ENCODE results near the gene RAB6B.
"Not testable (repeated sequence)": the region's sequence is repeated elsewhere in the genome, so short reads cannot be mapped to it uniquely, and the experiment has no call there.

The RAB6B gene

GRCh38 chr3:133792171-133792763, 103.4 kb downstream of the RAB6B start:
- DNase-seq = no peak
- intact Hi-C loops (cut with DNase I) = no loop called here

- no peak for DNase-seq
Measured at GRCh38 chr3:133788024-133788423, 107.7 kb downstream of the RAB6B start.

GRCh38 chr3:133783762-133784161, 111.9 kb downstream of the RAB6B start:
- intact Hi-C loops (cut with DNase I) = no loop called here
- DNase-seq = peak in 3 of 10 donors; percentile 59 to 80 (median 70)

More at GRCh38 chr3:133788024-133788423, 107.7 kb downstream of the RAB6B start:
- intact Hi-C loops (cut with DNase I) = no loop called here

GRCh38 chr3:133782454-133782853, 113.2 kb downstream of the RAB6B start:
- intact Hi-C loops (cut with DNase I) = no loop called here
- DNase-seq = no peak

- no peak for DNase-seq
- intact Hi-C loops (cut with DNase I) = no loop called here
Measured at GRCh38 chr3:133781570-133781969, 114.1 kb downstream of the RAB6B start.

GRCh38 chr3:133780756-133781155, 114.9 kb downstream of the RAB6B start:
- DNase-seq; intact Hi-C loops (cut with DNase I): not testable (repeated sequence)

GRCh38 chr3:133779626-133780203, 116.0 kb downstream of the RAB6B start:
- DNase-seq = no peak
- intact Hi-C loops (cut with DNase I) = no loop called here

- no peak for DNase-seq
- intact Hi-C loops (cut with DNase I) = no loop called here
Measured at GRCh38 chr3:133777807-133778568, 117.7 kb downstream of the RAB6B start.

- no peak for DNase-seq
- intact Hi-C loops (cut with DNase I) = no loop called here
Measured at GRCh38 chr3:133776794-133777438, 118.8 kb downstream of the RAB6B start.

- intact Hi-C loops (cut with DNase I) = no loop called here
- no peak for DNase-seq
Measured at GRCh38 chr3:133775835-133776234, 119.8 kb downstream of the RAB6B start.

- intact Hi-C loops (cut with DNase I) = no loop called here
- DNase-seq = peak in 1 of 10 donors; percentile 73
Measured at GRCh38 chr3:133775309-133775708, 120.4 kb downstream of the RAB6B start.

All from posterior cingulate gyrus (tissue), 11 donors.